Activated CD4-positive, CD25-positive, alpha-beta regulatory T cell treated with anti-CD3 and anti-CD28 coated beads, Interleukin-2, amount 50 U/mL, for 72 hours (primary cell): ENCODE data around the gene L3HYPDH.

ENCODE experiments used
- DNase-seq: peaks from one replicate; pipeline ENCODE4 v3.0.0; 2021

L3HYPDH gene

GRCh38 chr14:59424341-59425071 is 59.7 kb downstream of the L3HYPDH start:
- DNase-seq = no peak
